NCI-H146 treated with DMSO at 0.1 percent for 48 hours (cell line): ENCODE measurements around the gene RASA3.
A peak's percentile ranks its signal among the peaks of the same experiment; 100 is the strongest.
"Not testable (repeated sequence)": the region's sequence is repeated elsewhere in the genome, so short reads cannot be mapped to it uniquely, and the experiment has no call there.

ENCODE experiments used
- DNase-seq: peaks from one replicate; lab custom pipeline; 2025; ENCODE audit not compliant: unreplicated experiment; lab: John Stamatoyannopoulos, UW

RASA3 gene

GRCh38 chr13:114157869-114158495 is 25.6 kb upstream of the RASA3 start:
- DNase-seq, result no peak

GRCh38 chr13:114155926-114156883 is 23.8 kb upstream of the RASA3 start:
- DNase-seq, result no peak

- no peak for DNase-seq
Measured at GRCh38 chr13:114155320-114155719, 22.9 kb upstream of the RASA3 start.

- DNase-seq, result no peak
Measured at GRCh38 chr13:114154476-114154875, 22.1 kb upstream of the RASA3 start.

- DNase-seq, result no peak
Measured at GRCh38 chr13:114153485-114154080, 21.2 kb upstream of the RASA3 start.

- DNase-seq, result no peak
Measured at GRCh38 chr13:114152831-114153371, 20.5 kb upstream of the RASA3 start.

- no peak for DNase-seq
Measured at GRCh38 chr13:114152285-114152645, 19.8 kb upstream of the RASA3 start.

- no peak for DNase-seq
Measured at GRCh38 chr13:114151565-114152284, 19.3 kb upstream of the RASA3 start.

- no peak for DNase-seq
Measured at GRCh38 chr13:114151031-114151430, 18.6 kb upstream of the RASA3 start.

- DNase-seq, result peak; percentile 76
Measured at GRCh38 chr13:114149774-114150740, 17.6 kb upstream of the RASA3 start.

GRCh38 chr13:114148886-114149285 is 16.5 kb upstream of the RASA3 start:
- DNase-seq, result not testable (repeated sequence)

- DNase-seq, result no peak
Measured at GRCh38 chr13:114148521-114148855, 16.1 kb upstream of the RASA3 start.

GRCh38 chr13:114147803-114148520 is 15.5 kb upstream of the RASA3 start:
- DNase-seq, result no peak

GRCh38 chr13:114146629-114147028 is 14.2 kb upstream of the RASA3 start:
- no peak for DNase-seq

GRCh38 chr13:114146173-114146572 is 13.8 kb upstream of the RASA3 start:
- no peak for DNase-seq

- DNase-seq, result no peak
Measured at GRCh38 chr13:114145722-114146121, 13.3 kb upstream of the RASA3 start.

GRCh38 chr13:114145256-114145655 is 12.8 kb upstream of the RASA3 start:
- DNase-seq, result no peak

GRCh38 chr13:114144606-114145244 is 12.3 kb upstream of the RASA3 start:
- DNase-seq, result no peak
